ENCODE results near the gene PLPPR1. TPM values are rescaled to one million over a fixed set of nuclear protein-coding genes. Genes with fewer than 3 reads are reported as not detected.

Gene PLPPR1
- total RNA-seq, 1 experiment from 2014 or later: not detected

GRCh38 chr9:100999906-101000544 is 28.5 kb upstream of the PLPPR1 start:
- TF ChIP-seq CTCF (IDR thresholded peaks at IDR 0.05; ENCODE audit: unreplicated experiment): no peak
- H3K9me3 Mint-ChIP-seq (ENCODE audit: low read depth, unreplicated experiment): no peaks in the 10 kb centered on the region
- H3K27ac Mint-ChIP-seq (ENCODE audit: unreplicated experiment): no peak overlapping the region
- H3K4me3 Mint-ChIP-seq (ENCODE audit: low read depth, unreplicated experiment): no peak overlapping the region
- intact Hi-C loops (cut with micrococcal nuclease; ENCODE audit: unreplicated experiment): no loop called here
- no peaks in the 10 kb centered on the region for H3K36me3 Mint-ChIP-seq (ENCODE audit: insufficient read depth, unreplicated experiment)
- BruUV-seq (replicated peaks): no TSS peak
- H3K27me3 Mint-ChIP-seq (ENCODE audit: unreplicated experiment): no peaks in the 10 kb centered on the region
- H3K4me1 Mint-ChIP-seq (ENCODE audit: low read depth, unreplicated experiment): no peaks in the 10 kb centered on the region
- DNase-seq: no peak
- CTCF ChIA-PET: no interaction called here

DNA sequence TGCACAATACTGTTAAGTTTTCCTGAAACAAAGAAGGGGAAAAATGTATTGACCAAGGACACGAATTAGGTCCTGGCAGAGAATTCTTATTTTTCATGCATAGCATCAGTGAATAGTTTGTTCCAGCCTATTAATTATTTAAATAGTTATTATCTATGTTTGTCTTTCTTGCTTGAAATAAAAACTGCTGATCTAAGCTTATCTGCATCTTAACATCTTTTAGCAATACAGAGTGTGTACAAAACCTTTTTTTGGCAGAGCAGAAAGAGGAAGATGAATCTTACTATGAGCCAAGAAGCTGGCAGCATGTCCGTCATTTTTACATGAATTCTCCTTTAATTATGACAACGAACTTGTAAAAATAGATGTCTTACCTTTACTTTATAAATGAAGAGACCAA is 23.3 kb upstream of the PLPPR1 start:
- DNase-seq: no peak
- no peaks in the 10 kb centered on the region for H3K9me3 Mint-ChIP-seq (ENCODE audit: low read depth, unreplicated experiment)
- intact Hi-C loops (cut with micrococcal nuclease; ENCODE audit: unreplicated experiment): no loop called here
- H3K27me3 Mint-ChIP-seq (ENCODE audit: unreplicated experiment): no peaks in the 10 kb centered on the region
- H3K4me1 Mint-ChIP-seq (ENCODE audit: low read depth, unreplicated experiment): no peaks in the 10 kb centered on the region
- CTCF ChIA-PET: no interaction called here
- no peak overlapping the region for H3K4me3 Mint-ChIP-seq (ENCODE audit: low read depth, unreplicated experiment)
- no peak for TF ChIP-seq CTCF (IDR thresholded peaks at IDR 0.05; ENCODE audit: unreplicated experiment)
- H3K27ac Mint-ChIP-seq (ENCODE audit: unreplicated experiment): no peak overlapping the region
- no peaks in the 10 kb centered on the region for H3K36me3 Mint-ChIP-seq (ENCODE audit: insufficient read depth, unreplicated experiment)
- no TSS peak for BruUV-seq (replicated peaks)

DNA sequence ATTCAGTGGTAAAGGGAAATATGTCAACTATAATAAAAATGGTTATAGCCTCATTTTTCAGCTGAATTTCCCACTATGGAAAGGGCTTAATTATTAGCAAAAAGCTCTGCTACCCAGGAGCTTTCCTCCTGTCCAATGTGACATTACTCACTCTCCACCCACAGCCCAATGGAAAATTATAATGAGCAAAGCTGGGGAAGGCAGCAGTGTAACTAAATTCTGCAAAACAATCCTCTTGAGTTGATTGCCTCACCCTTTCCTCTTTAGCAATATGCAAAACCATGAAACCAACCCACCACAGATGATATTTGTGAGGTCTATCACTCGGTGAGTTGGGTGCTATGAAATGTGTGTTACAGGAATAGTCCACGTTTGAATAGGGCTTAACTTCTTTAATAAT is 14.0 kb upstream of the PLPPR1 start:
- Mint-ChIP-seq H3K9me3 (ENCODE audit: low read depth, unreplicated experiment) (no peaks in the 10 kb centered on the region), H3K4me3 (ENCODE audit: low read depth, unreplicated experiment) (no peak overlapping the region), H3K36me3 (ENCODE audit: insufficient read depth, unreplicated experiment) (no peaks in the 10 kb centered on the region), H3K4me1 (ENCODE audit: low read depth, unreplicated experiment) (no peaks in the 10 kb centered on the region), H3K27me3 (ENCODE audit: unreplicated experiment) (no peaks in the 10 kb centered on the region), H3K27ac (ENCODE audit: unreplicated experiment) (no peak overlapping the region)
- CTCF ChIA-PET: interaction anchor here (0.6 kb wide), 1 partner anchor 193 kb away, joined by 3 read pairs; no protein-coding TSS in a partner anchor
- intact Hi-C loops (cut with micrococcal nuclease; ENCODE audit: unreplicated experiment): no loop called here
- no TSS peak for BruUV-seq (replicated peaks)
- DNase-seq: no peak
- TF ChIP-seq CTCF (IDR thresholded peaks at IDR 0.05; ENCODE audit: unreplicated experiment): no peak

DNA sequence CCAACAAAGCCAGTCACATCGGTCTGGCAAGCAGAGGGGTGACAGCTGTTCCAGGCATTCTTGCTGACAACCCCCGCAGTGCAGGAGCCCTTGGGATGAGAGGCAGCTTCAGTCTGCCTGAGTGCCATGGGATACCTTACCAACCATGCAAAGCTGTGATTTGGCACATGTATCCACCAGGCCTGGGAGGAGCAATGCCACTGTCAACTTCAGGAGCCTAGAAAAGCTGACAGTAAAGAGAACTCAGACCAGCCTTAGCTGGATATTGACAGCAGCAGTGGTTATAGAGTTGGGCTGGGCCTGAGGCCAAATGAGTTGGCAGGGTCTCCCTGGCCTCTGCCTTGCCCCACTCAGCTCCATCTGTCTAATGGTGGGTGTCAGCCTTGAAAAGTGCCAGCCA is 10.1 kb upstream of the PLPPR1 start:
- TF ChIP-seq CTCF (IDR thresholded peaks at IDR 0.05; ENCODE audit: unreplicated experiment): no peak
- intact Hi-C loops (cut with micrococcal nuclease; ENCODE audit: unreplicated experiment): no loop called here
- no peaks in the 10 kb centered on the region for H3K9me3 Mint-ChIP-seq (ENCODE audit: low read depth, unreplicated experiment)
- no peaks in the 10 kb centered on the region for H3K4me1 Mint-ChIP-seq (ENCODE audit: low read depth, unreplicated experiment)
- CTCF ChIA-PET: no interaction called here
- no peaks in the 10 kb centered on the region for H3K36me3 Mint-ChIP-seq (ENCODE audit: insufficient read depth, unreplicated experiment)
- DNase-seq: no peak
- H3K27ac Mint-ChIP-seq (ENCODE audit: unreplicated experiment): no peak overlapping the region
- BruUV-seq (replicated peaks): no TSS peak
- no peak overlapping the region for H3K4me3 Mint-ChIP-seq (ENCODE audit: low read depth, unreplicated experiment)
- H3K27me3 Mint-ChIP-seq (ENCODE audit: unreplicated experiment): peaks cover 12% of the 10 kb centered on the region
